ENCODE data around the gene CEP41. TPM values are rescaled to one million over a fixed set of nuclear protein-coding genes. Genes with fewer than 3 reads are reported as not detected.

Gene CEP41
- total RNA-seq, 4 donors from 2014 or later = 1.9 to 6.8 (median 3.2) TPM

DNA sequence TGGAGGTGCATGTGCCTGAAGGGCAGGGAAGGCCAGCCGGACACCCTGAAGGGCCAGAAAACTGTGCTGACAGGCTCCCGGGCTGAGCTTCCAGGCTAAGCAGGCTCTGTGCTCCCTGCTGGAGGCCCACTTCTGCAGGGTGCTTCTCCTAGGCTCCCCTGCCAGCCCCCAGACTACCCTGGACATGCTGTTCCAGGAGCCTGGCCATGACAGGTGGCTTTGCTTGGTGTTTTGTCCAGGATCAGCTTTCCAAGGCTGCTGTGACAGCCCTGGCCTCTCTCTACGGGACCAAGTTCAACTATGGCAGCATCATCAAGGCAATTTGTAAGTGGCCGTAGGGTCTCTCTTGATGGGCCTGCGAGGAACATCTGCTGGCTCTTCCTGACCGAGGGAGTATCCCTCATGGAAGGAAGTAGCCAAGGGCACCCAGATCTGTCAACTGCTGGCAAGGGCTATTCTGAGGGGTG, 55.2 kb downstream of the CEP41 start:
- Histone ChIP-seq H3K4me3 (no peak overlapping the region), H3K4me1 (no peaks in the 10 kb centered on the region), H3K9me3 (no peaks in the 10 kb centered on the region), H3K27me3 (no peaks in the 10 kb centered on the region), H3K36me3 (no peaks in the 10 kb centered on the region), H3K27ac (no peak overlapping the region)
- intact Hi-C loops (cut with DNase I) = no loop called here
- WGBS, 2 donors = 93% methylated on average over 3 of the region's 6 CpGs; no CpG with 5 or more reads in 1 of the 2 donors
- no peak for TF ChIP-seq POLR2A (IDR thresholded peaks at IDR 0.05)
- TF ChIP-seq, protein P1, sequence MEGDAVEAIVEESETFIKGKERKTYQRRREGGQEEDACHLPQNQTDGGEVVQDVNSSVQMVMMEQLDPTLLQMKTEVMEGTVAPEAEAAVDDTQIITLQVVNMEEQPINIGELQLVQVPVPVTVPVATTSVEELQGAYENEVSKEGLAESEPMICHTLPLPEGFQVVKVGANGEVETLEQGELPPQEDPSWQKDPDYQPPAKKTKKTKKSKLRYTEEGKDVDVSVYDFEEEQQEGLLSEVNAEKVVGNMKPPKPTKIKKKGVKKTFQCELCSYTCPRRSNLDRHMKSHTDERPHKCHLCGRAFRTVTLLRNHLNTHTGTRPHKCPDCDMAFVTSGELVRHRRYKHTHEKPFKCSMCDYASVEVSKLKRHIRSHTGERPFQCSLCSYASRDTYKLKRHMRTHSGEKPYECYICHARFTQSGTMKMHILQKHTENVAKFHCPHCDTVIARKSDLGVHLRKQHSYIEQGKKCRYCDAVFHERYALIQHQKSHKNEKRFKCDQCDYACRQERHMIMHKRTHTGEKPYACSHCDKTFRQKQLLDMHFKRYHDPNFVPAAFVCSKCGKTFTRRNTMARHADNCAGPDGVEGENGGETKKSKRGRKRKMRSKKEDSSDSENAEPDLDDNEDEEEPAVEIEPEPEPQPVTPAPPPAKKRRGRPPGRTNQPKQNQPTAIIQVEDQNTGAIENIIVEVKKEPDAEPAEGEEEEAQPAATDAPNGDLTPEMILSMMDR (IDR thresholded peaks at IDR 0.05) = no peak
- DNase-seq = no peak

DNA sequence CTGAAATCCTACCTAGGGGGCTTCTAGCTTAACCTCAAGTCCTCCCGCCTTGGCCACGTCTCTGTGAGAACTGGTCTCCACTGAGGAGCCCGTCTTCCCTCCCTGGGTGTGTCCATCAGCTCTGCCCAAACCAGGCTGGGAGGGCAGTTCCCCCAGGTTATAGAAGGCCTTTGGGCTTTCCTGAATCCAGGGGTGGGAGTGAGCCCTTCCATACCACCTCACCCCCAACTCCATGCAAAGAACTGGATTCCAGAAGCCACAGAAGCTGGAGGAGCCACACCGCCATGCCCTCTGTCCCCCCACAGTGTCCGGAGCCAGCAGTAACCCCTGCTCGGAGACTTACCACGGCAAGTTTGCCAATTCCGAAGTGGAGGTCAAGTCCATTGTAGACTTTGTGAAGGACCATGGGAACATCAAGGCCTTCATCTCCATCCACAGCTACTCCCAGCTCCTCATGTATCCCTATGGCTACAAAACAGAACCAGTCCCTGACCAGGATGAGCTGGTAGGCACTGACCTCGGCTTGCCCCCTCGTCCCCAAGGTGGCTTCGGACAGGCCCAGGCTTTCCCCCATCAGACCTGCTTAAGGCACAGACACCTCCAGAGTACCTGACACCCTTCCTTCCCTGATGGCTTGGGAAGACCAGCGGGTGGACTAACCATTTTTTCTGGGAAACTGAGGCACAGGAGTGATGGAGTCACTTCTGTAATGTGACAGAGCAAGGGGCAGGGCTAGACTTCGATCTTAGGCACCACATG, 55.8 kb downstream of the CEP41 start:
- Histone ChIP-seq H3K4me1 (peaks cover 0 to 5% (median 0%) of the 10 kb centered on the region in 3 donors), H3K27ac (no peak overlapping the region), H3K27me3 (no peaks in the 10 kb centered on the region), H3K4me3 (no peak overlapping the region), H3K9me3 (no peaks in the 10 kb centered on the region), H3K36me3 (no peaks in the 10 kb centered on the region)
- no peak for DNase-seq
- TF ChIP-seq, protein P1 (IDR thresholded peaks at IDR 0.05) = no peak
- 81 to 100% methylated on average over 2 to 3 of the region's 13 CpGs for WGBS, 2 donors
- intact Hi-C loops (cut with DNase I) = no loop called here

DNA sequence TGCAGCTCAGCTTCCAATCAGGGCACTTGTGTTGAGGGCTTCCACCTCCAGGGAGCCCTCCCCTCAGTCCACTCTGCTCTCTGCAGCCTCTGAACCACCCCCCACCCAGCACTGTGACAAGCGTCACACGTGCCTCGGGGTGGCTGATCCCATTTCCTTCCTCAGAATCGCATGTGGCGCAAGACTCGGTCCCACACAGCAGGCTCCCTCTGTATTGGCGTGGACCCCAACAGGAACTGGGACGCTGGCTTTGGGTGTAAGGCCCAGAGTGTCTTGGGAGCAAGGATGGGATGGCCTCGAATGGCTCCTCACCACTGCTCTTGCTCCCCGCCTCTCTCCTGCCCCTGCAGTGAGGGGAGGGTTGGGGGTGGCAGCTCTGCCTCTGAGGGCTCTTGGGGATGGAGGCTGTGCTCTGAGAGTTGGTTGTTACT, 56.4 kb downstream of the CEP41 start:
- H3K4me1 ChIP-seq = peaks cover 0 to 12% (median 0%) of the 10 kb centered on the region in 3 donors
- H3K36me3 ChIP-seq = no peaks in the 10 kb centered on the region
- no peak for DNase-seq
- intact Hi-C loops (cut with DNase I) = no loop called here
- H3K27me3 ChIP-seq = no peaks in the 10 kb centered on the region
- no peaks in the 10 kb centered on the region for H3K9me3 ChIP-seq
- TF ChIP-seq, protein P1 (IDR thresholded peaks at IDR 0.05) = no peak
- TF ChIP-seq POLR2A (IDR thresholded peaks at IDR 0.05) = no peak
- H3K4me3 ChIP-seq = no peak overlapping the region
- 40% methylated on average over 1 of the region's 10 CpGs; no CpG with 5 or more reads in 1 of the 2 donors for WGBS, 2 donors
- H3K27ac ChIP-seq = no peak overlapping the region

DNA sequence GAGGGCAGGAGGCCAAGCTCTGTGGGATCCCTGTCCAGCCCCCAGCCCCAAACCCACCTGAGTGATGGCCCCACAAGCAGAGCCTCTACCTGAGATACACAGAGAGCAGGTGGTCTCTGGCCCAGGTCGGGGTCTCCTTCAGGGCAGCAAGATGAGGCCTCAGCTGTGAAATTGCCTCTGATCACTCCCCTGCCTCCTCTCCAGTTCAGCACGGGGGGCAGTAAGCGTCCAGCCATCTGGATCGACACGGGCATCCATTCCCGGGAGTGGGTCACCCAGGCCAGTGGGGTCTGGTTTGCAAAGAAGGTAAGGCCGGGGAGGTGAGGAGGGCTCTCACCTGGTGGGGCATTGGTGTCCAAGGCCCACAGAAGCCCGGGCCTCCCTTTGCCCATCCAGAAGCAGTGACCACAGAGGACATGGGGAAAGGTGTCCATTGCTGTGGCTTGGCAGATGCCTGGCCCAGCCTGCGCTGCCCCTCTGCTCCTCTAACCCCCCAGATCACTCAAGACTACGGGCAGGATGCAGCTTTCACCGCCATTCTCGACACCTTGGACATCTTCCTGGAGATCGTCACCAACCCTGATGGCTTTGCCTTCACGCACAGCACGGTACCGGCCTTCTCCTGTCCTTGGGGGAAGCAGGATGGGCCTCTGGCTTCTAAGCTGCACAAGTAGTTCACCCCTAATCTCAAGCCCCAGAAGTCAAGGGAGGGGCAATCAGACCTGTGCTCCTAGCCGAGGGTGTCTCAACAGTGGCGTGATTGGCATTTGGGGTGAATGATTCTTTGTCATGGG, 57.4 kb downstream of the CEP41 start:
- H3K36me3 ChIP-seq = no peaks in the 10 kb centered on the region
- H3K4me1 ChIP-seq = peaks cover 0 to 16% (median 0%) of the 10 kb centered on the region in 3 donors
- no peak for DNase-seq
- TF ChIP-seq, protein P1 (IDR thresholded peaks at IDR 0.05) = no peak
- intact Hi-C loops (cut with DNase I) = no loop called here
- no peaks in the 10 kb centered on the region for H3K9me3 ChIP-seq
- 78 to 88% methylated on average over 6 to 8 of the region's 18 CpGs for WGBS, 2 donors
- H3K27me3 ChIP-seq = no peaks in the 10 kb centered on the region
- no peak overlapping the region for H3K27ac ChIP-seq
- H3K4me3 ChIP-seq = no peak overlapping the region
